Lung (tissue), 12 donors: ENCODE measurements around the gene TMEM51. TPM values are rescaled to one million over a fixed set of nuclear protein-coding genes. Genes with fewer than 3 reads are reported as not detected.

Experiments
- ATAC-seq: fragments of 200-7000 bp; cut with Tn5 transposase; one replicate; pipeline ENCODE4 v1.9.1; 2020; ENCODE audit warnings: moderate number of reproducible peaks; ENCODE audit not compliant: insufficient read depth, low FRiP score
- DNase-seq, 3 donors: peaks; one replicate each; pipeline ENCODE4 v3.0.0-alpha.2; 2013 to 2017
- H3K27ac ChIP-seq, 2 donors: one replicate each; pipeline ENCODE4 v1.5.1; 2013; ENCODE audit warnings: mild to moderate bottlenecking in 2 of 2, moderate library complexity in 2 of 2, control low read depth in 1 of 2, inconsistent platforms in 1 of 2, low read depth in 1 of 2, low read length in 1 of 2
- H3K27me3 ChIP-seq, 3 donors: one replicate each; pipeline ENCODE4 v1.5.1; 2013; ENCODE audit warnings: low read length in 2 of 3; ENCODE audit not compliant: control insufficient read depth in 3 of 3, insufficient read depth in 3 of 3
- H3K36me3 ChIP-seq, 4 donors: one replicate each; pipeline ENCODE4 v1.5.1; 2013; ENCODE audit warnings: low read length in 4 of 4, mild to moderate bottlenecking in 1 of 4, moderate library complexity in 1 of 4; ENCODE audit not compliant: control insufficient read depth in 4 of 4, insufficient read depth in 4 of 4
- H3K4me1 ChIP-seq, 5 donors: one replicate each; pipeline ENCODE4 v1.5.1; 2013; ENCODE audit warnings: low read length in 5 of 5, mild to moderate bottlenecking in 2 of 5, moderate library complexity in 1 of 5; ENCODE audit not compliant: control insufficient read depth in 5 of 5, insufficient read depth in 5 of 5
- H3K4me3 ChIP-seq: one replicate; pipeline ENCODE4 v1.5.1; 2013; ENCODE audit warnings: mild to moderate bottlenecking, control low read depth, moderate library complexity
- H3K9ac ChIP-seq, 2 donors: one replicate each; pipeline ENCODE4 v1.5.1; 2013; ENCODE audit warnings: low read length in 2 of 2, control low read depth in 1 of 2; ENCODE audit not compliant: insufficient read depth in 1 of 2
- H3K9me3 ChIP-seq, 4 donors: one replicate each; pipeline ENCODE4 v1.5.1; 2013; ENCODE audit warnings: low read length in 3 of 4, mild to moderate bottlenecking in 1 of 4, moderate library complexity in 1 of 4; ENCODE audit not compliant: control insufficient read depth in 4 of 4, insufficient read depth in 3 of 4
- whole genome bisulfite sequencing, 2 donors: extraction: QIAGEN DNeasy Blood & Tissue Kit; methylation state at CpG; one replicate each; pipeline ENCODE4 v1.1.7; 2013; 5-methylcytosine and 5-hydroxymethylcytosine counted together
- polyA plus RNA-seq, 2 donors: library from polyadenylated mRNA; stranded (reverse); fragments of 200-250 nt; gene quantifications; one replicate each; pipeline ENCODE4 v1.2.1, GENCODE V29; 2013
- total RNA-seq, 2 donors: library from RNA; depleted of rRNA in 1 of 2; stranded (reverse); fragments of >200 nt in 1 of 2; gene quantifications; one replicate each; pipeline ENCODE4 v1.2.1, GENCODE V29; 2014 to 2021
- TF ChIP-seq, protein P1 (sequence below): IDR thresholded peaks from 2 replicates; pipeline ENCODE4 v1.5.1; 2012; ENCODE audit warnings: mild to moderate bottlenecking; ENCODE audit errors: control extremely low read depth, extremely low read depth
- donor health status: control.
- donor health status: control.
- donor health status: Bipolar disorder and iron deficiency.
- donor health status: healthy.
- donor health status: DM: yes; HTN: yes; CAD: no.

TMEM51 gene
- total and polyA plus RNA-seq, 4 donors: 7.7 to 17.8 (median 12.2) TPM

DNA sequence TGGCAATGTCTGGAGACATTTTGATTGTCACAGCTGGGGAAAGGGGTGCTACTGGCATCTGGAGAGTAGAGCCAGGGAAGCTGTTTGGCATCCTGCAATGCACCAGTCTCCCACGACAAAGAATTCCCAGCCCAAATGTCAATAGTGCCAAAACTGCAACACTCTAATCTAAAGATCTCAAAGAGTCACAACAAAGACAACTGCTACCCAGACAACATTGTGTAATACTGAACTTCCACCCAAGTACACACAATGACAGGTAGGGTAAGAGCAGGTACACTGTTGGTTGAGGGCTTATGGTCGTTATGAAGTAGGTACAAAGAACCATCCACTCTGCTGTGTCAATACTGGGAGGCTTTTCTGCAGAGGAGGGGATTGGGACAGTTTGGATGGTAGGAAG is 8.2 kb upstream of the TMEM51 start:
- Histone ChIP-seq H3K27me3 (no peaks in the 10 kb centered on the region), H3K9ac (no peak overlapping the region), H3K36me3 (no peaks in the 10 kb centered on the region), H3K27ac (no peak overlapping the region), H3K4me1 (no peaks in the 10 kb centered on the region), H3K4me3 (no peak overlapping the region), H3K9me3 (no peaks in the 10 kb centered on the region)
- TF ChIP-seq, protein P1, sequence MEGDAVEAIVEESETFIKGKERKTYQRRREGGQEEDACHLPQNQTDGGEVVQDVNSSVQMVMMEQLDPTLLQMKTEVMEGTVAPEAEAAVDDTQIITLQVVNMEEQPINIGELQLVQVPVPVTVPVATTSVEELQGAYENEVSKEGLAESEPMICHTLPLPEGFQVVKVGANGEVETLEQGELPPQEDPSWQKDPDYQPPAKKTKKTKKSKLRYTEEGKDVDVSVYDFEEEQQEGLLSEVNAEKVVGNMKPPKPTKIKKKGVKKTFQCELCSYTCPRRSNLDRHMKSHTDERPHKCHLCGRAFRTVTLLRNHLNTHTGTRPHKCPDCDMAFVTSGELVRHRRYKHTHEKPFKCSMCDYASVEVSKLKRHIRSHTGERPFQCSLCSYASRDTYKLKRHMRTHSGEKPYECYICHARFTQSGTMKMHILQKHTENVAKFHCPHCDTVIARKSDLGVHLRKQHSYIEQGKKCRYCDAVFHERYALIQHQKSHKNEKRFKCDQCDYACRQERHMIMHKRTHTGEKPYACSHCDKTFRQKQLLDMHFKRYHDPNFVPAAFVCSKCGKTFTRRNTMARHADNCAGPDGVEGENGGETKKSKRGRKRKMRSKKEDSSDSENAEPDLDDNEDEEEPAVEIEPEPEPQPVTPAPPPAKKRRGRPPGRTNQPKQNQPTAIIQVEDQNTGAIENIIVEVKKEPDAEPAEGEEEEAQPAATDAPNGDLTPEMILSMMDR: no peak
- DNase-seq (no peak), ATAC-seq (no peak)
- 61 to 74% methylated on average over 2 of the region's 2 CpGs for WGBS, 2 donors

DNA sequence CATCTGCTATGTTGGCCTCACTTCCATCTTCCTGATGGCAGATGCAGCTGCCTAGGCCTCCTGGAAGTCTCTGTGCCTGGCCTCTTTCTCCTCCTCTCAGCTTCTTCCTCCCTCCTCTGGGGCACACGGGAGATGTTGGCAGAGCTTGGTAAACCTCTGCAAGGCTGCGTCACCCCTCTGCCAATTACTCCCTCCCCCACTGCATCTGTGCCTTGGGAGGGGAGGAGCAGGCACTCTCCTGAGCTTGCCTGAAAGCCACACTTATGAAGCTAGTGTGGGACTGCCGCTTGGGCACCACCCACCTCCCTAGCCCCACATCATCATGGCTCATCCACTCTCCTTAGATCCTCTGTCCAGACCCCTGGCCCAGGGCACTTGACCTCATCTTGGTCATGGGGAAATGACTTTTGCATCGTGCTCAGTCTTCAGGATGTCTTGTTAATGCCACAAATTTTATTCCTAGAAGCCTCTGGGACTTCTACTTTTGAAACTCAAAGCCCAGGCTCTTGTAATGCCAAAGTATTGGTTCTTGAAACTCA is 7.3 kb upstream of the TMEM51 start:
- DNase-seq (no peak), ATAC-seq (no peak)
- Histone ChIP-seq H3K27ac (no peak overlapping the region), H3K9me3 (no peaks in the 10 kb centered on the region), H3K4me1 (peaks cover 0 to 2% (median 0%) of the 10 kb centered on the region in 5 donors), H3K4me3 (no peak overlapping the region), H3K9ac (no peak overlapping the region), H3K27me3 (no peaks in the 10 kb centered on the region), H3K36me3 (no peaks in the 10 kb centered on the region)
- TF ChIP-seq, protein P1: no peak
- WGBS, 2 donors: 43 to 65% methylated on average over 4 of the region's 4 CpGs

DNA sequence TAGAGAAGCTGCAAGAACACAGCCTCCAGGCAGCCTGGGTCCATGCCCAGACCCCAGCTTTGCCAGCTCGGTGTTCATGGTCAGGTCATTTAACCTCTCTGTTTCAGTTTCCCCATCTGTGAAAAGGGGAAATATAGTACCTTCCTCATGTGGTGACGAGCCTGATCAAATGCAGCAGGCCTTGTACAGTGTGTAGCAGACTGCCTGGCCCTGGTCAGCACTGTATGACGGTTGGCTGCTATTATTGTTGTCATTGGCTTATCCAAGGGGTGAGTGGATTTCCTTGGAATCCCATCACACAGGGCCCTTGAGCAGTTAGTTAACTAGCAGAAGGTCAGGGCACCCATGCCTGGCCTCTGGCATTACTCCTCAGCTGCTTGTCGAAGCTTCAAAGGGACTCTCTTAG is 6.6 kb upstream of the TMEM51 start:
- H3K27ac ChIP-seq: no peak overlapping the region
- no peak overlapping the region for H3K9ac ChIP-seq
- H3K36me3 ChIP-seq: no peaks in the 10 kb centered on the region
- peaks cover 0 to 6% (median 0%) of the 10 kb centered on the region in 5 donors for H3K4me1 ChIP-seq
- no peak overlapping the region for H3K4me3 ChIP-seq
- H3K27me3 ChIP-seq: no peaks in the 10 kb centered on the region
- DNase-seq: no peak
- TF ChIP-seq, protein P1: no peak
- no peaks in the 10 kb centered on the region for H3K9me3 ChIP-seq
- peak; percentile 14 for ATAC-seq
- WGBS, 2 donors: 62 to 65% methylated on average over 4 of the region's 4 CpGs

DNA sequence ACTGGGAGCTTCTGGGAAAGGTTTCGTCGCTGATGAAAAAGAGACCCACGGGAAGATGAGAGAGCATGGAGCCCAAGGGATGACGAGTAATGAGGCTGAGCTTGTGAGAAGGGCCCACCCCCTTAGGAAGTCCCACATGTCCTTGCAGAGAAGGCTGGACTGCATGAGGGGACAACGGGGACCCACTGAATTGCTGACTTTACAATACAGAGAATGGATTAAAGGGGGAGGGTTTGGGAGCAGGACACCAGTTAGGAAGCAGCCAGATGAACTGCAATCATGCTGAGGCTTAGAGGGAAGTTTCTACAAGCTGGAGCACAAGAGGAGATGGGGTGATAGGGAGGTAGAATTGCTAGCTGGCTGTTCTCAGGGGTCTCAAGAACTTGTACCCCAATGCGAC is 5.5 kb upstream of the TMEM51 start:
- H3K36me3 ChIP-seq: no peaks in the 10 kb centered on the region
- H3K27ac ChIP-seq: no peak overlapping the region
- H3K9me3 ChIP-seq: no peaks in the 10 kb centered on the region
- H3K4me1 ChIP-seq: peaks cover 0 to 11% (median 0%) of the 10 kb centered on the region in 5 donors
- H3K4me3 ChIP-seq: no peak overlapping the region
- WGBS, 2 donors: 86 to 88% methylated on average over 6 of the region's 6 CpGs
- DNase-seq (no peak), ATAC-seq (no peak)
- H3K27me3 ChIP-seq: no peaks in the 10 kb centered on the region
- H3K9ac ChIP-seq: no peak overlapping the region
- TF ChIP-seq, protein P1: no peak
